GM12892 (cell line): ENCODE data around the gene SARS1.

Source experiments
- DNase-seq: peaks from one replicate; pipeline ENCODE4 v3.0.0; 2011; ENCODE audit not compliant: insufficient read length
- FAIRE-seq: peaks from 2 replicates; lab custom pipeline; 2011; peaks lifted over from hg19 to GRCh38; lab: Jason Lieb, UNC
- POLR2A ChIP-seq: IDR thresholded peaks from 2 replicates; pipeline ENCODE4 v1.6.1; 2011; ENCODE audit warnings: low read depth, low read length, control low read depth
- POLR2AphosphoS5 ChIP-seq: IDR thresholded peaks from 2 replicates; pipeline ENCODE4 v1.6.1; 2011; ENCODE audit warnings: low read depth, low read length, control low read depth
- TAF1 ChIP-seq: IDR thresholded peaks from 2 replicates; pipeline ENCODE4 v1.6.1; 2011; ENCODE audit warnings: low read depth, mild to moderate bottlenecking, control low read depth, low read length, borderline replicate concordance

The SARS1 gene

GRCh38 chr1:109184687-109185086, 29.0 kb upstream of the SARS1 start:
- no peak for DNase-seq
- TF ChIP-seq POLR2AphosphoS5 (no peak), TAF1 (no peak), POLR2A (no peak)
- no peak for FAIRE-seq

GRCh38 chr1:109185357-109185756, 28.4 kb upstream of the SARS1 start:
- DNase-seq (no peak), FAIRE-seq (no peak)
- TF ChIP-seq POLR2AphosphoS5 = no peak
- TF ChIP-seq TAF1 = no peak
- TF ChIP-seq POLR2A = no peak

- TF ChIP-seq POLR2A = no peak
- no peak for TF ChIP-seq TAF1
- no peak for TF ChIP-seq POLR2AphosphoS5
- FAIRE-seq (no peak), DNase-seq (no peak)
Measured at GRCh38 chr1:109185990-109186732, 27.6 kb upstream of the SARS1 start.

DNA sequence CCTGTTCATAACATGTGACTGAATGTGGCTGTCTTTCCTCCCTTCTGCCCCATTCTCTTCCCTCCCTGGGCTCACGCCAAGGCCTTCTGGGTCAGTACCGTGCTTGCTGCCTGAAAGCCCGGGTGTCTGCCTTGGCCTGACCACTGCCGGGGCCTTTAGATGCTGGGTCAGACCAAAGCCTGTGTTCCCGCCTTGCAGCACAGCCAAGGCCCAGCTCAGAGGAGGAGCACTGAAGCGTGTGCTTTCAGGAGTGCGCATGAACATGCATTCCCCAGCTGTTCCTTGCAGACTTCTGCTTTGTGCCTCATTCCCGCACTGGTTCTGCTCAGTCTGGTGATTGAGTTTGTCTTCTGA, 27.0 kb upstream of the SARS1 start:
- no peak for FAIRE-seq
- TF ChIP-seq POLR2A (no peak), TAF1 (no peak), POLR2AphosphoS5 (no peak)
- DNase-seq = no peak

GRCh38 chr1:109187127-109187526, 26.6 kb upstream of the SARS1 start:
- FAIRE-seq = no peak
- TF ChIP-seq POLR2AphosphoS5 = no peak
- no peak for DNase-seq

- no peak for TF ChIP-seq POLR2AphosphoS5
- TF ChIP-seq POLR2A = no peak
- TF ChIP-seq TAF1 = no peak
- FAIRE-seq (no peak), DNase-seq (no peak)
Measured at GRCh38 chr1:109188200-109188599, 25.5 kb upstream of the SARS1 start.

- FAIRE-seq (no peak), DNase-seq (no peak)
- TF ChIP-seq POLR2AphosphoS5 = no peak
- no peak for TF ChIP-seq TAF1
- no peak for TF ChIP-seq POLR2A
Measured at GRCh38 chr1:109188781-109189180, 24.9 kb upstream of the SARS1 start.

DNA sequence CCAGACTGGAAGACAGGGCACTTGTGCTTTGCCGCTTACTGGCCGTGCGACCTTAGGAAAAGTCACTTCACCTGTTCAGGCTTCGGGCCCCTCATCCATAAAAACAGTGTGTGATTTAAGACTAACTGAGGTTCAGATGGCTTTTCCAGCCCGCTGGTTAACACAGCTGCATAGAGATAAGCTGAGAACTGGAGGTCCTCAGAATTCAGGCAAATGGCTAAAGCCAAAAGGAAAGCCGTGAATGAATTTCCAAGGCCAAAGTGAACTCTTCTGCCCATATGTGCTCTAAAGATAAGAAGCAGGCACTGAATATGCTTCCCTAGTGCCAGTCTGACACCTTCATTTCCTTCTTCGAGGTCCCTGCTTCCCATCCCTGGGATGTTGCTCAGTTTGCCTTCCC, 23.5 kb upstream of the SARS1 start:
- TF ChIP-seq POLR2AphosphoS5 = no peak
- no peak for TF ChIP-seq POLR2A
- no peak for TF ChIP-seq TAF1
- DNase-seq = no peak
- no peak for FAIRE-seq

DNA sequence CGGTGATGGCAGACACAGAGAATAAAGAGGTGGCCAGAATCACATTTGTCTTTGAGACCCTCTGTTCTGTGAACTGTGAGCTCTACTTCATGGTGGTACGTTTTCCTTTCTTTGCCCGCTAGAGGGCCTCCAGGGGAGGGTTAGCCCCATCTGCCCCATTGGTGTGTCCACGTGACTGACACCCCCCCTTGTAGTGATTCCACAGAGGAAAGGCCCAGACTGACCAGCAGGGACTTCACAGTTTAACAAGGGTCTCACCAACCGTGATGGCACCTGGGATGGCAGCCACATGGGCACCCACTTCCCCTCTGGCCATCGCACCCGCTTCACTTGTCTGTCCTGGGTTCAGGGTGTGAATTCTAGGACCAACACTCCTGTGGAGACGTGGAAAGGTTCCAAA, 22.3 kb upstream of the SARS1 start:
- DNase-seq = no peak
- FAIRE-seq = no peak
- TF ChIP-seq POLR2AphosphoS5 (no peak), POLR2A (no peak), TAF1 (no peak)

DNA sequence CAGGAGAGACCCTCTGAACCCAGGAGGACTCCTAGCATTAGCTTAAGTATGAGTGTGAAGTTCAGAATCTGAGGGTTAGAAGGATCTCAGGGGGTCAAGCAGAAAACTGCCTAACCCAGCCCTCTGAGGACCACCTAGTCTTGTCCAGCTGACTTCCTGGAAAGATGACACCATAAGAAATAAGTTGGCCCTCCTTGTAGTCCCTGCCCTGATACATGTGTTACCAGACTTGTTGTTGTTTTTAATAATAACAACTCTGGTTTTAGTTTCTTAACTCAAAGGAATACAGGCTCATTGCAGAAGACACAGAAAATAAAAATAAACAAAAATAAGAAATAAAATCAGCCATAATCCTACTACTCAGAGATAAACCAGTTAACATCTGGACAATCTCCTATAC, 21.8 kb upstream of the SARS1 start:
- TF ChIP-seq POLR2AphosphoS5 (no peak), POLR2A (no peak), TAF1 (no peak)
- no peak for FAIRE-seq
- DNase-seq = no peak

DNA sequence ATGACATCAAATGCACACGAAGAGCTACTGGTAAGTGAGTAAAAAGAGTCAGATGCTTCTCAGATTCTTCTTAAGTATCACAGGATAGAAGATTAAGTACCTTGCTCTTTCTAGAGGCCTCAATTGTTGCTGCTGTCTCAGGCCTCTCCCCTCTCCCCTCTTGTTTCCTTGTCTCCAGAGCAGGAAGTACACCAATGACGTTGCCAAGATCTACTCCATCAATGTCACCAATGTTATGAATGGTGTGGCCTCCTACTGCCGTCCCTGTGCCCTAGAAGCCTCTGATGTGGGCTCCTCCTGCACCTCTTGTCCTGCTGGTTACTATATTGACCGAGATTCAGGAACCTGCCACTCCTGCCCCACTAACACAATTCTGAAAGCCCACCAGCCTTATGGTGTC, 21.3 kb upstream of the SARS1 start:
- DNase-seq = no peak
- TF ChIP-seq POLR2AphosphoS5 (no peak), TAF1 (no peak), POLR2A (no peak)
- no peak for FAIRE-seq
